ENCODE results near the gene TBC1D19. TPM values are rescaled to one million over a fixed set of nuclear protein-coding genes. Genes with fewer than 3 reads are reported as not detected.

The TBC1D19 gene
- total RNA-seq, 4 donors from 2014 or later, result 19.8 to 23.4 (median 20.7) TPM

- TF ChIP-seq EP300 (IDR thresholded peaks at IDR 0.05) (no peak), POLR2A (IDR thresholded peaks at IDR 0.05) (no peak), CTCF (IDR thresholded peaks at IDR 0.05) (no peak)
- Histone ChIP-seq H3K27ac (no peak overlapping the region), H3K36me3 (no peaks in the 10 kb centered on the region), H3K4me3 (no peak overlapping the region), H3K27me3 (no peaks in the 10 kb centered on the region), H3K9me3 (no peaks in the 10 kb centered on the region), H3K4me1 (peaks cover 0 to 12% (median 3%) of the 10 kb centered on the region in 4 donors)
- WGBS, 2 donors, result 91 to 96% methylated on average over 2 of the region's 2 CpGs
- DNase-seq (ENCODE audit: low spot score in 2 of 2), result no peak
Observed at GRCh38 chr4:26609868-26610267, 26.0 kb downstream of the TBC1D19 start.

DNA sequence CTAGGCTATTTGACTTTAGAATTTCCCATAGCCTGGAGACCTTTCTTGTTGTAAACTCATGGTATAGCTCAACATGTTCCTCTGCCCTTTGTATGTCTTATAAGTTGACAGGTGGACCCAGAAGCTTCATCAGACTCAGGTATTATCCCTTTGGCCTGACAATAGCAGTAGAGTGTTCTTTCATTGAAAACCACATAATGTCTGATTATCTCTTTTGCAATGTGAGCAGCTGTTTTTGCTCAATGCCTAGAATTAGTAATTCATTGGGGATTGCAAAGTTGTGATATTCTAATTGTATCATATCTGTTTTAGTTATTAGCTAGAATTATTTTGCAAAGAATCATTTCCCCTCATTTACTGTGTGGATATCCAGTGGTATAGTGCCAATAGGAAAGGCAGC, 27.5 kb downstream of the TBC1D19 start:
- TF ChIP-seq CTCF (IDR thresholded peaks at IDR 0.05) (no peak), POLR2A (IDR thresholded peaks at IDR 0.05) (no peak), EP300 (IDR thresholded peaks at IDR 0.05) (no peak)
- no peaks in the 10 kb centered on the region for H3K27me3 ChIP-seq
- H3K9me3 ChIP-seq, result no peaks in the 10 kb centered on the region
- no peaks in the 10 kb centered on the region for H3K36me3 ChIP-seq
- H3K4me3 ChIP-seq, result no peak overlapping the region
- DNase-seq (ENCODE audit: low spot score in 2 of 2), result no peak
- no peak overlapping the region for H3K27ac ChIP-seq
- H3K4me1 ChIP-seq, result peaks cover 0 to 12% (median 3%) of the 10 kb centered on the region in 4 donors

DNA sequence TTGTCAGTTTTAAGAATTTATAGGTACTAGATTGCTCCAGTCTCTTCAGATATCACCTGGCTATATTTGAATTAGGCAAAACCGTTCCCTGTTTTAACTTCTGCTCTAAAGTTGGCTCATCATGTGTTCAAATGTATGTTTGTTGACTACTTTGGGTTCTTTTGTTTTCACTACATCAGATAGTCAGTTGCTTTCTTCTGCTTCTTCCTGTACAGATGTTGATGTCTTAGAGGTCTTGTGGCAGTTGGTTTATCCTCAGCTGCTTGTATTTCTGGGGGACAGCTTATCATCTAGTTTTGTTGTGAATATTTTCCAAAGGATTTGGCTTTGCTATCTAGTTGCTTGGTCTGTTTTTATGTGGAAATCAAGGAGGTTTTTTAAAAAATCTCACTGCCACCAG, 28.0 kb downstream of the TBC1D19 start:
- 95 to 96% methylated on average over 1 of the region's 1 CpG for WGBS, 2 donors
- H3K4me3 ChIP-seq, result no peak overlapping the region
- H3K27me3 ChIP-seq, result no peaks in the 10 kb centered on the region
- peaks cover 0 to 12% (median 3%) of the 10 kb centered on the region in 4 donors for H3K4me1 ChIP-seq
- no peak for DNase-seq (ENCODE audit: low spot score in 2 of 2)
- no peaks in the 10 kb centered on the region for H3K9me3 ChIP-seq
- H3K36me3 ChIP-seq, result no peaks in the 10 kb centered on the region
- no peak overlapping the region for H3K27ac ChIP-seq
- TF ChIP-seq EP300 (IDR thresholded peaks at IDR 0.05) (no peak), CTCF (IDR thresholded peaks at IDR 0.05) (no peak), POLR2A (IDR thresholded peaks at IDR 0.05) (no peak)

- TF ChIP-seq EP300 (IDR thresholded peaks at IDR 0.05) (no peak), CTCF (IDR thresholded peaks at IDR 0.05) (no peak), POLR2A (IDR thresholded peaks at IDR 0.05) (no peak)
- no peak overlapping the region for H3K4me3 ChIP-seq
- H3K9me3 ChIP-seq, result no peaks in the 10 kb centered on the region
- H3K36me3 ChIP-seq, result peaks cover 0 to 4% (median 0%) of the 10 kb centered on the region in 3 donors
- 77 to 78% methylated on average over 1 of the region's 1 CpG for WGBS, 2 donors
- H3K4me1 ChIP-seq, result peaks cover 0 to 5% (median 2%) of the 10 kb centered on the region in 4 donors
- H3K27me3 ChIP-seq, result no peaks in the 10 kb centered on the region
- no peak overlapping the region for H3K27ac ChIP-seq
- no peak for DNase-seq (ENCODE audit: low spot score in 2 of 2)
Observed at GRCh38 chr4:26613237-26613636, 29.4 kb downstream of the TBC1D19 start.

- 87% methylated on average over 3 of the region's 3 CpGs for WGBS, 2 donors
Observed at GRCh38 chr4:26613735-26614134, 29.9 kb downstream of the TBC1D19 start.

More at GRCh38 chr4:26613735-26614134, 29.9 kb downstream of the TBC1D19 start:
- Histone ChIP-seq H3K4me1 (peaks cover 0 to under 1% (median 0%) of the 10 kb centered on the region in 4 donors), H3K9me3 (no peaks in the 10 kb centered on the region), H3K27me3 (no peaks in the 10 kb centered on the region), H3K27ac (no peak overlapping the region), H3K4me3 (no peak overlapping the region), H3K36me3 (peaks cover 0 to 7% (median 0%) of the 10 kb centered on the region in 3 donors)
- DNase-seq (ENCODE audit: low spot score in 2 of 2), result no peak
- TF ChIP-seq POLR2A (IDR thresholded peaks at IDR 0.05) (no peak), EP300 (IDR thresholded peaks at IDR 0.05) (no peak), CTCF (IDR thresholded peaks at IDR 0.05) (no peak)

All from tibial nerve (tissue), 4 donors.